Lung (tissue), 12 donors: Measurements from ENCODE around the gene HTRA1. TPM values are rescaled to one million over a fixed set of nuclear protein-coding genes. Genes with fewer than 3 reads are reported as not detected.

Experiments
- ATAC-seq: fragments of 200-7000 bp; cut with Tn5 transposase; one replicate; pipeline ENCODE4 v1.9.1; 2020; ENCODE audit warnings: moderate number of reproducible peaks; ENCODE audit not compliant: insufficient read depth, low FRiP score
- DNase-seq, 3 donors: peaks; one replicate each; pipeline ENCODE4 v3.0.0-alpha.2; 2013 to 2017
- H3K27ac ChIP-seq, 2 donors: one replicate each; pipeline ENCODE4 v1.5.1; 2013; ENCODE audit warnings: mild to moderate bottlenecking in 2 of 2, moderate library complexity in 2 of 2, control low read depth in 1 of 2, inconsistent platforms in 1 of 2, low read depth in 1 of 2, low read length in 1 of 2
- H3K27me3 ChIP-seq, 3 donors: one replicate each; pipeline ENCODE4 v1.5.1; 2013; ENCODE audit warnings: low read length in 2 of 3; ENCODE audit not compliant: control insufficient read depth in 3 of 3, insufficient read depth in 3 of 3
- H3K36me3 ChIP-seq, 4 donors: one replicate each; pipeline ENCODE4 v1.5.1; 2013; ENCODE audit warnings: low read length in 4 of 4, mild to moderate bottlenecking in 1 of 4, moderate library complexity in 1 of 4; ENCODE audit not compliant: control insufficient read depth in 4 of 4, insufficient read depth in 4 of 4
- H3K4me1 ChIP-seq, 5 donors: one replicate each; pipeline ENCODE4 v1.5.1; 2013; ENCODE audit warnings: low read length in 5 of 5, mild to moderate bottlenecking in 2 of 5, moderate library complexity in 1 of 5; ENCODE audit not compliant: control insufficient read depth in 5 of 5, insufficient read depth in 5 of 5
- H3K4me3 ChIP-seq: one replicate; pipeline ENCODE4 v1.5.1; 2013; ENCODE audit warnings: mild to moderate bottlenecking, control low read depth, moderate library complexity
- H3K9ac ChIP-seq, 2 donors: one replicate each; pipeline ENCODE4 v1.5.1; 2013; ENCODE audit warnings: low read length in 2 of 2, control low read depth in 1 of 2; ENCODE audit not compliant: insufficient read depth in 1 of 2
- H3K9me3 ChIP-seq, 4 donors: one replicate each; pipeline ENCODE4 v1.5.1; 2013; ENCODE audit warnings: low read length in 3 of 4, mild to moderate bottlenecking in 1 of 4, moderate library complexity in 1 of 4; ENCODE audit not compliant: control insufficient read depth in 4 of 4, insufficient read depth in 3 of 4
- WGBS, 2 donors: extraction: QIAGEN DNeasy Blood & Tissue Kit; methylation state at CpG; one replicate each; pipeline ENCODE4 v1.1.7; 2013; 5-methylcytosine and 5-hydroxymethylcytosine counted together
- polyA plus RNA-seq, 2 donors: library from polyadenylated mRNA; stranded (reverse); fragments of 200-250 nt; gene quantifications; one replicate each; pipeline ENCODE4 v1.2.1, GENCODE V29; 2013
- total RNA-seq, 2 donors: library from RNA; depleted of rRNA in 1 of 2; stranded (reverse); fragments of >200 nt in 1 of 2; gene quantifications; one replicate each; pipeline ENCODE4 v1.2.1, GENCODE V29; 2014 to 2021
- TF ChIP-seq, protein P1 (sequence below): IDR thresholded peaks from 2 replicates; pipeline ENCODE4 v1.5.1; 2012; ENCODE audit warnings: mild to moderate bottlenecking; ENCODE audit errors: control extremely low read depth, extremely low read depth
- donor health status: control.
- donor health status: control.
- donor health status: Bipolar disorder and iron deficiency.
- donor health status: healthy.
- donor health status: DM: yes; HTN: yes; CAD: no.

HTRA1 gene
- total and polyA plus RNA-seq, 4 donors, result 30.4 to 59.8 (median 46.1) TPM

DNA sequence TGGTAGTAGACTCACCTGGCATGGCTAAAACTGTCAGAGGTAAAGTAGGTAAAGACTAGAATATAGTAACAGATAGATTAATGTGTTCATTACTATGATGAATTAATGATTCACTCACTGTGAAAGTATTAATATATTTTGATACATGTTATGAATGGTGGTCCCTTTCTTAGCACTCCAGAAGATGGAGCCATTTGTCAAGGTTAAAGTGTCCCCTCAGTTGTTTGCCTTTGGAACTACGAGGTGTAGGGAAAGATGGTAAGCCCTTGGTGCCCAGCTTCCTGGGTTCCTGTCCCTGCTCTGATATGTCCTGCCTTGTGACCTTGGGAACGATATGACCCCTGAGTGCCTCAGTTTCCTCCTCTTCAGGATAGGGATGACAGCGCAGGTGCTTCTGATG is 49.4 kb downstream of the HTRA1 start:
- TF ChIP-seq, protein P1, sequence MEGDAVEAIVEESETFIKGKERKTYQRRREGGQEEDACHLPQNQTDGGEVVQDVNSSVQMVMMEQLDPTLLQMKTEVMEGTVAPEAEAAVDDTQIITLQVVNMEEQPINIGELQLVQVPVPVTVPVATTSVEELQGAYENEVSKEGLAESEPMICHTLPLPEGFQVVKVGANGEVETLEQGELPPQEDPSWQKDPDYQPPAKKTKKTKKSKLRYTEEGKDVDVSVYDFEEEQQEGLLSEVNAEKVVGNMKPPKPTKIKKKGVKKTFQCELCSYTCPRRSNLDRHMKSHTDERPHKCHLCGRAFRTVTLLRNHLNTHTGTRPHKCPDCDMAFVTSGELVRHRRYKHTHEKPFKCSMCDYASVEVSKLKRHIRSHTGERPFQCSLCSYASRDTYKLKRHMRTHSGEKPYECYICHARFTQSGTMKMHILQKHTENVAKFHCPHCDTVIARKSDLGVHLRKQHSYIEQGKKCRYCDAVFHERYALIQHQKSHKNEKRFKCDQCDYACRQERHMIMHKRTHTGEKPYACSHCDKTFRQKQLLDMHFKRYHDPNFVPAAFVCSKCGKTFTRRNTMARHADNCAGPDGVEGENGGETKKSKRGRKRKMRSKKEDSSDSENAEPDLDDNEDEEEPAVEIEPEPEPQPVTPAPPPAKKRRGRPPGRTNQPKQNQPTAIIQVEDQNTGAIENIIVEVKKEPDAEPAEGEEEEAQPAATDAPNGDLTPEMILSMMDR, result no peak
- Histone ChIP-seq H3K9me3 (no peaks in the 10 kb centered on the region), H3K27me3 (no peaks in the 10 kb centered on the region), H3K9ac (no peak overlapping the region), H3K4me3 (no peak overlapping the region), H3K36me3 (peaks cover 0 to 13% (median 3%) of the 10 kb centered on the region in 4 donors), H3K27ac (no peak overlapping the region), H3K4me1 (no peaks in the 10 kb centered on the region)
- DNase-seq (no peak), ATAC-seq (no peak)
- WGBS, 2 donors, result 85 to 93% methylated on average over 3 of the region's 3 CpGs

GRCh38 chr10:122513053-122513452 is 51.7 kb downstream of the HTRA1 start:
- no peak for ATAC-seq
- WGBS, 2 donors, result 53 to 66% methylated on average over 4 of the region's 4 CpGs
- no peaks in the 10 kb centered on the region for H3K27me3 ChIP-seq
- DNase-seq, result no peak
- peaks cover 0 to 14% (median 3%) of the 10 kb centered on the region in 4 donors for H3K36me3 ChIP-seq
- peaks cover 0 to 1% (median 0%) of the 10 kb centered on the region in 5 donors for H3K4me1 ChIP-seq
- no peak overlapping the region for H3K9ac ChIP-seq
- TF ChIP-seq, protein P1, result no peak
- H3K4me3 ChIP-seq, result no peak overlapping the region
- no peaks in the 10 kb centered on the region for H3K9me3 ChIP-seq
- no peak overlapping the region for H3K27ac ChIP-seq

DNA sequence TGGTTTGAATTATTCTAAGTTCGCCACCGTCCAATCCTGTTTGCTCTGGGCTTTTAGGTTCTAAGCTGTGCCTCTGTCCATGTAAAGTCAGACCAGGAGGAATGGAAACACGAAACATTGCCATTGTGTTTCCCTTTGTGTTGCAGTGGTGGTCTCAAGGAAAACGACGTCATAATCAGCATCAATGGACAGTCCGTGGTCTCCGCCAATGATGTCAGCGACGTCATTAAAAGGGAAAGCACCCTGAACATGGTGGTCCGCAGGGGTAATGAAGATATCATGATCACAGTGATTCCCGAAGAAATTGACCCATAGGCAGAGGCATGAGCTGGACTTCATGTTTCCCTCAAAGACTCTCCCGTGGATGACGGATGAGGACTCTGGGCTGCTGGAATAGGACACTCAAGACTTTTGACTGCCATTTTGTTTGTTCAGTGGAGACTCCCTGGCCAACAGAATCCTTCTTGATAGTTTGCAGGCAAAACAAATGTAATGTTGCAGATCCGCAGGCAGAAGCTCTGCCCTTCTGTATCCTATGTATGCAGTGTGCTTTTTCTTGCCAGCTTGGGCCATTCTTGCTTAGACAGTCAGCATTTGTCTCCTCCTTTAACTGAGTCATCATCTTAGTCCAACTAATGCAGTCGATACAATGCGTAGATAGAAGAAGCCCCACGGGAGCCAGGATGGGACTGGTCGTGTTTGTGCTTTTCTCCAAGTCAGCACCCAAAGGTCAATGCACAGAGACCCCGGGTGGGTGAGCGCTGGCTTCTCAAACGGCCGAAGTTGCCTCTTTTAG is 52.9 kb downstream of the HTRA1 start:
- no peak for ATAC-seq
- H3K4me3 ChIP-seq, result no peak overlapping the region
- peaks cover 0 to 10% (median 3%) of the 10 kb centered on the region in 4 donors for H3K36me3 ChIP-seq
- 93 to 94% methylated on average over 22 of the region's 22 CpGs for WGBS, 2 donors
- no peak for DNase-seq
- peaks cover 0 to 1% (median 0%) of the 10 kb centered on the region in 5 donors for H3K4me1 ChIP-seq
- no peak overlapping the region for H3K9ac ChIP-seq
- H3K27me3 ChIP-seq, result no peaks in the 10 kb centered on the region
- H3K9me3 ChIP-seq, result no peaks in the 10 kb centered on the region
- no peak overlapping the region for H3K27ac ChIP-seq
- TF ChIP-seq, protein P1, result no peak
